ENCODE results near the gene EPB41L4A.
"Not testable (repeated sequence)": the region's sequence is repeated elsewhere in the genome, so short reads cannot be mapped to it uniquely, and the experiment has no call there.

EPB41L4A gene

DNA sequence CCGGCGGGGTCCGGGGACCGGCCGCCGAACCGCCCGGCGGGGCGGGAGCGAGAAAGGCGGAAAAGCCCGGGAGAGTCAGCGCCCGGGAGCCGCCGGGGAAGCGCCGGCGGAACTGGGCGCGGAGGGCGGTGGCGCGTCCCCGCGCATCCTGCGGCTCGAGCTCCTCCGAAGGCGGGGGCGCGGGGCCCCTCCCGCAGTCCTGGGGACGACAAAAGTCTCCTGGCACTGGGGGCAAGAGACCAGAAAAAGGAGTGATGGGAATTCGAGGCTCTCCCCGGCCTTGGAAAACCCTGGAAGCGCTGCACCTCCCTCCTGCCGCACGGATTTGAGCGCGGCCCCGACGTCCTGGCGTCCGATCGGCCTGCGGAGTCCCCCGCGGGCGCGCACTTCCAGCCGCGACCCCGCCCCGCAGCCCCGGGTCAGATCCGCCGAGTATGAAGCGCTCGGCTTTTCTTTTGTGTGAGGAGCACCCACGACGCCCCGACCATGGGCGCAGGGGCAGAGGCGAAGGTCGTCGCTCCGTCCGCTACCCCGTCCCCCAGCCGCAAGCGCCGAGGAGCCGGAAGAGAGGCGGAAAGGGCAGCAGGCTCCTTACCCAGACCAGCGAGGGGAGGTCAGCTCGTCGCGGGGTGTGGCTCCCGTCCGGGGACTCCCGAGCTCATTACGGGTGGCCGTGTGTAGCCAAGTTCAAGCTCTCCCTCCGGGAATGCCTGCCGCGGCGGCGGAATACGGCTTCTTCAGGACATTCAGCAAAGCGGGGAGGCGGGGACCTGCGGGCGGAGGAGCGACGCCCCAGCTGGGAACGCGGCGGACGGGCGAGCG is at the start of gene EPB41L4A:
Gene EPB41L4A (minus strand): TSS at position 114 of the 822 bp plus-strand sequence. CDS start 238 bp downstream, outside the sequence.
- DNase-seq = peak; percentile 21 to 49

- DNase-seq = no peak
Observed at GRCh38 chr5:112467485-112467884, 48.4 kb upstream of the EPB41L4A start.

DNA sequence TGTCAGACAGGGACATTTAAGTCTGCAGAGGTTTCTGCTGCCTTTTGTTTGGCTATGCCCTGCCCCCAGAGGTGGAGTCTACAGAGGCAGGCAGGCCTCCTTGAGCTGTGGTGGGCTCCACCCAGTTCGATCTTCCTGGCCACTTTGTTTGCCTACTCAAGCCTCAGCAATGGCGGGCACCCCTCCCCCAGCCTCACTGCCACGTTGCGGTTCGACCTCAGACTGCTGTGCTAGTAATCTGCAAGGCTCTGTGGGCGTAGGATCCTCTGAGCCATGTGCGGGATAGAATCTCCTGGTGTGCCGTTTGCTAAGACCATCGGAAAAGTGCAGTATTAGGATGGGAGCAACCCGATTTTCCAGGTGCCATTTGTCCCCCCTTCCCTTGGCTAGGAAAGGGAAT is 47.2 kb upstream of the EPB41L4A start:
- not testable (repeated sequence) for DNase-seq

GRCh38 chr5:112447187-112447760 is 28.2 kb upstream of the EPB41L4A start:
- DNase-seq = not testable (repeated sequence)

GRCh38 chr5:112445626-112446350 is 26.7 kb upstream of the EPB41L4A start:
- DNase-seq = no peak

DNA sequence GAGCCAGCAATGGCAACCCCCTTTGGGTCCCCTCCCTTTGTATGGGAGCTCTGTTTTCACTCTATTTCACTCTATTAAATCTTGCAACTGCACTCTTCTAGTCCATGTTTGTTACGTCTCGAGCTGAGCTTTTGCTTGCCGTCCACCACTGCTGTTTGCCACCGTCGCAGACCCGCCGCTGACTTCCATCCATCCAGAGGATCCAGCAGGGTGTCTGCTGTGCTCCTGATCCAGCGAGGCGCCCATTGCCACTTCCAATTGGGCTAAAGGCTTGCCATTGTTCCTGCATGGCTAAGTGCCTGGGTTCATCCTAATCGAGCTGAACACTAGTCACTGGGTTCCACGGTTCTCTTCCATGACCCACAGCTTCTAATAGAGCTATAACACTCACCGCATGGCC is 24.9 kb upstream of the EPB41L4A start:
- DNase-seq = not testable (repeated sequence)

GRCh38 chr5:112440031-112440430 is 21.0 kb upstream of the EPB41L4A start:
- DNase-seq = no peak

- DNase-seq = no peak
Observed at GRCh38 chr5:112436144-112436543, 17.1 kb upstream of the EPB41L4A start.

DNA sequence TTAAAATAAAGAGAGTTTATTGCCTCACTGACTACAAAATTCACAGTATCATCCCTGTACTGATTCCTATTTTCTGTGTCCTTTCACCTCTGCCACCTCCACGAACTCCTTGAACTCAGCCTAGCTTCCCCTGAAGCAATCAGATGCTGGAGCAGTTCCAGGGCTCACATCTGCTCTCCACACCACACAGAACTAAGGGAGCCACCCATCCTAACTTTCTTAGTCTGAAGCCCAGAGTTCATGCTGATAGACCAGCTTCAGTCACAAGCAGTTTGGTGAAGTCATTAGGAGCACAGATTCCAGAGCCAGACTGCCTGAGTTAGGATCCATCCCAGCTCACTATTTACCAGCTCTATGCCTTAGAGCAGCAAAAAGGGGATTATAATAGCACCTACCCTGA is 15.6 kb upstream of the EPB41L4A start:
- DNase-seq = no peak

- DNase-seq = not testable (repeated sequence)
Observed at GRCh38 chr5:112426202-112426601, 7.1 kb upstream of the EPB41L4A start.

DNA sequence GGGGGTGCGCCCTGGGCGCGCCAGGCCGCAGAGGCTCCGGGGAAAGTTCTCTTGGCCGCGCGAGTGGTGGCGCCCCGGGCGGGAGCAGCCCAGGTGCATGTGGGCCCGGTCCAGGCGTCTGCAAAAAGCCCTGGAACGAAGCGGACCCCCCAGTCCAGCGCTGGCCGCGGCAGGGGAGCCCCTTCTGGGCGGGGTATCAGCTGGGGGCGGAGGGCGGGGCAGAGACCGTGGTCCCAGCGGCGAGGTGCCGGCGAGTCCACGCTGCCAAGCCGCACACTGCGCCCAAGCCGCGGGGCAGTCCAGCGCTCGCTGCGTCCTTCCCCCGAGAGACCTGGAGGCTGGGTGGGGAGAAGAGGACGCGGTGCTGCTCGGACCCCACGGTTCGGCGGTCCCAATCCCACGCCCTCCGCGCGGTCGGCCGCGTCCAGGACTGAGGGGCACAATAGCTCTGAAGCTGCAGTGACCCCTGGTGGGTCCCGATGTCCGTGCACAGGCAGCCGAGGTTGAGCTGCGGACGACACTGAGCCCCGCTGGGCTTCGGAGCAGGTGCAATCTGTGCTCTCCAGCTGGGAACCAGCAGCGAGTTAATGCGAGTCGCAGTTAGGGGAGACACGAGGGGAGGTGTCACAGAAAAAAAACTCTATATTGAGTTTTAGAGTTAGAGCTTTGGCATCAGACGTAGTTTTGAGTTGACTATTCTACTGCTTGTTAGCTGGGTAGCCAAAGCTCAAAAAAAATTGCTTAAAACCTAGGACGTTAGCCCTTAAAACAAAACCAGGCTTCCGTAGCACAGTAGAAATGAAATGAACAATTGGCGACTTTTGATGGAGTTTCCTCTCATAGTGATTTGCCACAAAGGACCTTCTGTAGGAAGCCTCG is 1.1 kb upstream of the EPB41L4A start:
- peak; percentile 60 to 86 for DNase-seq

GRCh38 chr5:112418659-112419163 is 366 bp downstream of the EPB41L4A start:
- no peak for DNase-seq

DNA sequence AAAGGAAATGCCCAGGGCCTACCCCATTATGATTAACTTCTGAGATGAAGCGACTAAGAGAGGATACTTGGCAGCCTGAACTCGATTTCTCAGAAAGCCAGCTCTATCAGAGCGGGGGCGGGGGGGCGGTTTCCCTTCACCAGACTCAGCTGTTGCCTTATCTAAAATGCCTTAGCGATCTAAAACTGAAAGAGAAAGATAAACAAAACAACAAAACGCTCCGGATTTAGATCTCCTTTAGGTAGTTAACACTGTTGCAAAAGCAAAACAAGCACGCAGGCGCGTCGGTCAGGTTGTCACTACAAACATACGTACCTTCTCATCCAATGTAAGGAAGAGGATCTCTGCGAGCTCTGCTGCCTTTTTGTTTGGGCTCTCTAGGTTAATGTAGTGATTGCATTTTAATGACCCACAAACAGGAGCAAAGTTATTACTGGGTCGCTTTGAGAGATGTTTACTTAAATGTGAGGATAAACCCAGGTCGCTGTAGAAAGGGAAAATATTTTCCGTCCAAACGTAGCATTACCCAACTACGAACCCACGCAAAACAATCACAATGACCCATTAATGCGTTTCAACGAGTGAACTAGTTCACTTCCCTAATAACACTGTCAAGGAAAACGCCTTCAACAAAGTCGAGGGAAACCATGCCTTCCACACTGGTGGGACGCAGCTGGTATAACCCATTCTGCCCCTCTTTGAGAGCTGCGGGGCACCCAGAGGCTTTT is 982 bp downstream of the EPB41L4A start:
- peak in 1 of 2 experiments; percentile 12 for DNase-seq

- DNase-seq = no peak
Observed at GRCh38 chr5:112415552-112415951, 3.5 kb downstream of the EPB41L4A start.

GRCh38 chr5:112413611-112414010 is 5.5 kb downstream of the EPB41L4A start:
- peak; percentile 80 to 91 for DNase-seq

GRCh38 chr5:112412346-112412745 is 6.7 kb downstream of the EPB41L4A start:
- no peak for DNase-seq

DNA sequence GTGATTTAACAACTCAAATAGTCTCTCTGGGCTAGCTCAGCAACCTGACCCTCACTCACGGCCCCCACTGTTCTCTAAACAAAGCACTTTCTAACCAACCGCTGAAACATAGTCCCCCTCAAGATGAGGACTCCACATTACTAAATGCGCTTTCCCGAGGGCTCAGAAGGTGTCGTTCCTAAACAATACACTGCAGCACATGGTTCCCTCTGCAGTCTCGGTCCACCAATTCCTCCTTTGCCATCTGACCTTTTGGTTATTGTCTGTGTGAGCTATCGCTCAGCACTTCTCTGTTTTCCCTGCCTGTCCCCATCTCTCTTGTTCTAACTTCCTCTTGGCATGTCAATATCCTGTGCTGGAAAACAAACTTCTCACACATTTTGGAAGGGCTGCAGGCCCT is 7.2 kb downstream of the EPB41L4A start:
- no peak for DNase-seq

GRCh38 chr5:112407666-112408065 is 11.4 kb downstream of the EPB41L4A start:
- no peak for DNase-seq

- DNase-seq = no peak
Observed at GRCh38 chr5:112407240-112407639, 11.8 kb downstream of the EPB41L4A start.

GRCh38 chr5:112403069-112403468 is 16.0 kb downstream of the EPB41L4A start:
- no peak for DNase-seq

DNA sequence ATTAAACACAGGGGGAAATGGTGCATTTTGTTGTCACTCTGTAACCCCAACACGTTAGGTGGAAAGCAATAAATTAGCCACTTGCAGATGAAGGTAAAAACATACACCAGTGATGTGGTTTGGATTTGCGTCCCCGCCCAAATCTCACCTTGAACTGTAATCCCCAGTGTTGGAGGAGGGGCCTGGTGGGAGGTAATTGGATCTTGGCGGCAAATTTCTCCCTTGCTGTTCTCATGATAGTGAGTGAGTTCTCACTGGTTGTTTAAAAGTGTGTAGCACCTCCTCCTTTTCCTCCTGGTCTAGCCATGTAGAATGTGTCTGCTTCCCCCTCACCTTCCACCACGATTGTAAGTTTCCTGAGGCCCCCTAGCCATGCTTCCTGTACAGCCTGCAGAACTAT is 17.2 kb downstream of the EPB41L4A start:
- no peak for DNase-seq

DNA sequence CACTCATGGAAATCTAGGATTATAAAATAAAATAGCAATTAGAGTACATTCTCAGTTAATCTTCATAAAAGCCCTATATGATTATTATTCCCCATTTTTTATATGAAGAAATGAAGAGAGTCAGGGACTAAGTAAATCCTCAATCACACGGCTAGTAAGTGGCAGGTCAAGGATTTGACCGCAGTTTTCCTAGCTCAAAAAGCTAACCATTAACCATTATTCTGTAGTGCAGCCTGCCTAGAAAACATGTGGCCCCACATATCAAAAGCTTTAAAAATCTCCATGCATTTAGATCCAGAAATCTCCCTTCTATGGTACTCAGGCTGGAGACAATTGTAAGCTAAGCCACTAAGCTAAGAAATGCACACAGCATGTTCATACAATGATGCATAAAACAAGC is 21.4 kb downstream of the EPB41L4A start:
- DNase-seq = no peak
